B cell (primary cell): ENCODE results near the gene TMEM14B.

Source experiments
- EZH2 ChIP-seq: IDR thresholded peaks from 2 replicates; pipeline ENCODE4 v1.6.1; 2012; ENCODE audit warnings: borderline replicate concordance, low read depth, mild to moderate bottlenecking, moderate library complexity, low read length; ENCODE audit not compliant: insufficient read depth, poor library complexity, severe bottlenecking
- TF ChIP-seq, protein P1 (sequence below): fragments of 200-600 bp; IDR thresholded peaks from one replicate; pipeline ENCODE4 v1.8.0; 2022; ENCODE audit warnings: antibody characterized with exemption, mild to moderate bottlenecking

GRCh38 chr6:10722820-10723566, 24.6 kb upstream of the TMEM14B start, which contains the start of gene TMEM14C:
- TF ChIP-seq, protein P1, sequence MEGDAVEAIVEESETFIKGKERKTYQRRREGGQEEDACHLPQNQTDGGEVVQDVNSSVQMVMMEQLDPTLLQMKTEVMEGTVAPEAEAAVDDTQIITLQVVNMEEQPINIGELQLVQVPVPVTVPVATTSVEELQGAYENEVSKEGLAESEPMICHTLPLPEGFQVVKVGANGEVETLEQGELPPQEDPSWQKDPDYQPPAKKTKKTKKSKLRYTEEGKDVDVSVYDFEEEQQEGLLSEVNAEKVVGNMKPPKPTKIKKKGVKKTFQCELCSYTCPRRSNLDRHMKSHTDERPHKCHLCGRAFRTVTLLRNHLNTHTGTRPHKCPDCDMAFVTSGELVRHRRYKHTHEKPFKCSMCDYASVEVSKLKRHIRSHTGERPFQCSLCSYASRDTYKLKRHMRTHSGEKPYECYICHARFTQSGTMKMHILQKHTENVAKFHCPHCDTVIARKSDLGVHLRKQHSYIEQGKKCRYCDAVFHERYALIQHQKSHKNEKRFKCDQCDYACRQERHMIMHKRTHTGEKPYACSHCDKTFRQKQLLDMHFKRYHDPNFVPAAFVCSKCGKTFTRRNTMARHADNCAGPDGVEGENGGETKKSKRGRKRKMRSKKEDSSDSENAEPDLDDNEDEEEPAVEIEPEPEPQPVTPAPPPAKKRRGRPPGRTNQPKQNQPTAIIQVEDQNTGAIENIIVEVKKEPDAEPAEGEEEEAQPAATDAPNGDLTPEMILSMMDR, result no peak
- no peak for TF ChIP-seq EZH2
